ENCODE results near the gene FRAS1. TPM values are rescaled to one million over a fixed set of nuclear protein-coding genes. Genes with fewer than 3 reads are reported as not detected.
"Not testable (repeated sequence)": the region's sequence is repeated elsewhere in the genome, so short reads cannot be mapped to it uniquely, and the experiment has no call there.

Gene FRAS1
- total RNA-seq, 1 experiment from 2014 or later, result 0.23 TPM

DNA sequence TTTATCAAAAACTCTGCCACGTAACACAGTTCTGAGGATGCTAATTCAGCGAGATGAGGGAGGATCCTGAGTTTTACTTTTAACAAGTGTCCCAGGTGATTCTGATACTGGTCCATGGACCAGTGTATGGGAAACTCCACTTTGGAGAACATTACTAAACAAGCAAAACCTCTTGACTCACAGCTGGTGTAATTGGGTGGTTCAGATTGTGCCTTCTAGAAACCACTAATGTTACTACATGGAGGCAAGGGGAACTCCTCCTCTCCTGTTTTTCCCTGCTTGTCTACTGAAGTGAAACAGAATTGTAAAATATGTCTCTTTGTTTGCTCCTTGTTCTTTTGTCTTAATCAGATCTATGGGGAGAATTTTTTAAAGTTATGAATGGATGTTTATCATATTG, 62.6 kb downstream of the FRAS1 start:
- Histone ChIP-seq H3K9me3 (ENCODE audit: control insufficient read depth, insufficient read depth, low read depth, low read length) (no peaks in the 10 kb centered on the region), H3K4me1 (ENCODE audit: control insufficient read depth, insufficient read depth, low read length) (no peaks in the 10 kb centered on the region), H3K4me3 (ENCODE audit: low read depth in 2 of 2, low read length in 2 of 2) (no peak overlapping the region), H3K36me3 (ENCODE audit: control insufficient read depth, insufficient read depth, low read length) (no peaks in the 10 kb centered on the region), H3K27me3 (ENCODE audit: control insufficient read depth, insufficient read depth, low read length) (no peaks in the 10 kb centered on the region), H3K27ac (ENCODE audit: low read length) (no peak overlapping the region)
- DNase-seq (ENCODE audit: low read depth, low spot score), result no peak
- no peak for ATAC-seq
- CTCF ChIA-PET, result no interaction called here
- intact Hi-C loops (cut with micrococcal nuclease; ENCODE audit: unreplicated experiment) (no loop called here), in situ Hi-C loops (cut with HindIII; ENCODE audit: low pct_unique_long_range_greater_than_20kb, low sequenced_read_pairs) (no loop called here)
- no peak for TF ChIP-seq POLR2AphosphoS5 (IDR thresholded peaks at IDR 0.05; ENCODE audit: low read depth, low read length)
- POLR2A ChIA-PET, result no interaction called here
- no TSS peak for BruUV-seq (replicated peaks)

GRCh38 chr4:78120144-78120880, 63.2 kb downstream of the FRAS1 start:
- Histone ChIP-seq H3K27ac (ENCODE audit: low read length) (no peak overlapping the region), H3K27me3 (ENCODE audit: control insufficient read depth, insufficient read depth, low read length) (no peaks in the 10 kb centered on the region), H3K4me3 (ENCODE audit: low read depth in 2 of 2, low read length in 2 of 2) (no peak overlapping the region), H3K4me1 (ENCODE audit: control insufficient read depth, insufficient read depth, low read length) (no peaks in the 10 kb centered on the region), H3K9me3 (ENCODE audit: control insufficient read depth, insufficient read depth, low read depth, low read length) (no peaks in the 10 kb centered on the region), H3K36me3 (ENCODE audit: control insufficient read depth, insufficient read depth, low read length) (no peaks in the 10 kb centered on the region)
- intact Hi-C loops (cut with micrococcal nuclease; ENCODE audit: unreplicated experiment), result no loop called here
- ATAC-seq (no peak), DNase-seq (ENCODE audit: low read depth, low spot score) (no peak)
- POLR2A ChIA-PET, result no interaction called here
- no TSS peak for BruUV-seq (replicated peaks)
- in situ Hi-C loops (cut with HindIII; ENCODE audit: low pct_unique_long_range_greater_than_20kb, low sequenced_read_pairs), result no loop called here
- CTCF ChIA-PET, result no interaction called here
- no peak for TF ChIP-seq SIN3A (IDR thresholded peaks at IDR 0.05; ENCODE audit: borderline replicate concordance, insufficient read depth, low read depth, low read length)

GRCh38 chr4:78121338-78121904, 64.3 kb downstream of the FRAS1 start:
- intact Hi-C loops (cut with micrococcal nuclease; ENCODE audit: unreplicated experiment), result no loop called here
- no peak for DNase-seq (ENCODE audit: low read depth, low spot score)
- H3K36me3 ChIP-seq (ENCODE audit: control insufficient read depth, insufficient read depth, low read length), result no peaks in the 10 kb centered on the region
- no peaks in the 10 kb centered on the region for H3K27me3 ChIP-seq (ENCODE audit: control insufficient read depth, insufficient read depth, low read length)
- no peak overlapping the region for H3K4me3 ChIP-seq (ENCODE audit: low read depth in 2 of 2, low read length in 2 of 2)
- in situ Hi-C loops (cut with HindIII; ENCODE audit: low pct_unique_long_range_greater_than_20kb, low sequenced_read_pairs), result no loop called here
- BruUV-seq (replicated peaks), result no TSS peak
- no peaks in the 10 kb centered on the region for H3K9me3 ChIP-seq (ENCODE audit: control insufficient read depth, insufficient read depth, low read depth, low read length)
- TF ChIP-seq POLR2AphosphoS5 (IDR thresholded peaks at IDR 0.05; ENCODE audit: low read depth, low read length) (no peak), SIN3A (IDR thresholded peaks at IDR 0.05; ENCODE audit: borderline replicate concordance, insufficient read depth, low read depth, low read length) (no peak), TCF7L2 (IDR thresholded peaks at IDR 0.05; ENCODE audit: low read depth, low read length) (no peak)
- TF ChIP-seq, protein P1, sequence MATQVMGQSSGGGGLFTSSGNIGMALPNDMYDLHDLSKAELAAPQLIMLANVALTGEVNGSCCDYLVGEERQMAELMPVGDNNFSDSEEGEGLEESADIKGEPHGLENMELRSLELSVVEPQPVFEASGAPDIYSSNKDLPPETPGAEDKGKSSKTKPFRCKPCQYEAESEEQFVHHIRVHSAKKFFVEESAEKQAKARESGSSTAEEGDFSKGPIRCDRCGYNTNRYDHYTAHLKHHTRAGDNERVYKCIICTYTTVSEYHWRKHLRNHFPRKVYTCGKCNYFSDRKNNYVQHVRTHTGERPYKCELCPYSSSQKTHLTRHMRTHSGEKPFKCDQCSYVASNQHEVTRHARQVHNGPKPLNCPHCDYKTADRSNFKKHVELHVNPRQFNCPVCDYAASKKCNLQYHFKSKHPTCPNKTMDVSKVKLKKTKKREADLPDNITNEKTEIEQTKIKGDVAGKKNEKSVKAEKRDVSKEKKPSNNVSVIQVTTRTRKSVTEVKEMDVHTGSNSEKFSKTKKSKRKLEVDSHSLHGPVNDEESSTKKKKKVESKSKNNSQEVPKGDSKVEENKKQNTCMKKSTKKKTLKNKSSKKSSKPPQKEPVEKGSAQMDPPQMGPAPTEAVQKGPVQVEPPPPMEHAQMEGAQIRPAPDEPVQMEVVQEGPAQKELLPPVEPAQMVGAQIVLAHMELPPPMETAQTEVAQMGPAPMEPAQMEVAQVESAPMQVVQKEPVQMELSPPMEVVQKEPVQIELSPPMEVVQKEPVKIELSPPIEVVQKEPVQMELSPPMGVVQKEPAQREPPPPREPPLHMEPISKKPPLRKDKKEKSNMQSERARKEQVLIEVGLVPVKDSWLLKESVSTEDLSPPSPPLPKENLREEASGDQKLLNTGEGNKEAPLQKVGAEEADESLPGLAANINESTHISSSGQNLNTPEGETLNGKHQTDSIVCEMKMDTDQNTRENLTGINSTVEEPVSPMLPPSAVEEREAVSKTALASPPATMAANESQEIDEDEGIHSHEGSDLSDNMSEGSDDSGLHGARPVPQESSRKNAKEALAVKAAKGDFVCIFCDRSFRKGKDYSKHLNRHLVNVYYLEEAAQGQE (IDR thresholded peaks at IDR 0.05; ENCODE audit: insufficient read depth in 1 of 2, low read depth in 2 of 2, low read length in 1 of 2), result no peak
- TF ChIP-seq, protein P2, sequence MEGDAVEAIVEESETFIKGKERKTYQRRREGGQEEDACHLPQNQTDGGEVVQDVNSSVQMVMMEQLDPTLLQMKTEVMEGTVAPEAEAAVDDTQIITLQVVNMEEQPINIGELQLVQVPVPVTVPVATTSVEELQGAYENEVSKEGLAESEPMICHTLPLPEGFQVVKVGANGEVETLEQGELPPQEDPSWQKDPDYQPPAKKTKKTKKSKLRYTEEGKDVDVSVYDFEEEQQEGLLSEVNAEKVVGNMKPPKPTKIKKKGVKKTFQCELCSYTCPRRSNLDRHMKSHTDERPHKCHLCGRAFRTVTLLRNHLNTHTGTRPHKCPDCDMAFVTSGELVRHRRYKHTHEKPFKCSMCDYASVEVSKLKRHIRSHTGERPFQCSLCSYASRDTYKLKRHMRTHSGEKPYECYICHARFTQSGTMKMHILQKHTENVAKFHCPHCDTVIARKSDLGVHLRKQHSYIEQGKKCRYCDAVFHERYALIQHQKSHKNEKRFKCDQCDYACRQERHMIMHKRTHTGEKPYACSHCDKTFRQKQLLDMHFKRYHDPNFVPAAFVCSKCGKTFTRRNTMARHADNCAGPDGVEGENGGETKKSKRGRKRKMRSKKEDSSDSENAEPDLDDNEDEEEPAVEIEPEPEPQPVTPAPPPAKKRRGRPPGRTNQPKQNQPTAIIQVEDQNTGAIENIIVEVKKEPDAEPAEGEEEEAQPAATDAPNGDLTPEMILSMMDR (IDR thresholded peaks at IDR 0.05), result no peak
- ChIA-PET CTCF (no interaction called here), POLR2A (no interaction called here)
- no peak overlapping the region for H3K27ac ChIP-seq (ENCODE audit: low read length)
- no peaks in the 10 kb centered on the region for H3K4me1 ChIP-seq (ENCODE audit: control insufficient read depth, insufficient read depth, low read length)
- ATAC-seq, result no peak

DNA sequence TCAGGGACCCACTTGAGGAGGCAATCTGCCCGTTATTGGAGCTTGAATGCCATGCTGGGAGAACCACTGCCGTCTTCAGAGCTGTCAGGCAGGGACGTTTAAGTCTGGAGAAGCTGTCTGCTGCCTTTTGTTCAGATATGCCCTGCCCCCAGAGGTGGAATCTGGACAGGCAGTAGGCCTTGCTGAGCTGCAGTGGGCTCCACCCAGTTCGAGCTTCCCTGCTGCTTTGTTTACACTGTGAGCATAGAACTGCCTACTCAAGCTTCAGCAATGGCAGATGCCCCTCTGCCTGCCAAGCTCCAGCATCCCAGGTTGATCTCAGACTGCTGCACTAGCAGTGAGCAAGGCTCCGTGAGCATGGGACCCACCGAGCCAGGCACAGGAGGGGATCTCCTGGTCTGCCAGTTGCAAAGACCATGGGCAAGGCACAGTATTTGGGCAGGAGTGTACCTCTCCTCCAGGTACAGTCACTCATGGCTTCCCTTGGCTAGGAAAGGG, 68.8 kb downstream of the FRAS1 start:
- intact Hi-C loops (cut with micrococcal nuclease; ENCODE audit: unreplicated experiment); H3K4me3 ChIP-seq (ENCODE audit: low read depth in 2 of 2, low read length in 2 of 2); H3K9me3 ChIP-seq (ENCODE audit: control insufficient read depth, insufficient read depth, low read depth, low read length); H3K36me3 ChIP-seq (ENCODE audit: control insufficient read depth, insufficient read depth, low read length); POLR2A ChIA-PET; CTCF ChIA-PET; H3K27me3 ChIP-seq (ENCODE audit: control insufficient read depth, insufficient read depth, low read length); BruUV-seq (replicated peaks); in situ Hi-C loops (cut with HindIII; ENCODE audit: low pct_unique_long_range_greater_than_20kb, low sequenced_read_pairs); H3K27ac ChIP-seq (ENCODE audit: low read length); ATAC-seq; DNase-seq (ENCODE audit: low read depth, low spot score); H3K4me1 ChIP-seq (ENCODE audit: control insufficient read depth, insufficient read depth, low read length): not testable (repeated sequence)

All from Panc1 (cell line).